ENCODE data around the gene RASD2.

The RASD2 gene

GRCh38 chr22:35589071-35589755 lies 48.6 kb downstream of the RASD2 start:
- no peaks in the 10 kb centered on the region for H3K9me3 Mint-ChIP-seq
- H3K27me3 Mint-ChIP-seq (ENCODE audit: low read depth, poor library complexity) = peaks cover 4% of the 10 kb centered on the region
- no peak for TF ChIP-seq CTCF (IDR thresholded peaks at IDR 0.05)
- no peaks in the 10 kb centered on the region for H3K36me3 Mint-ChIP-seq (ENCODE audit: low read depth)
- H3K27ac Mint-ChIP-seq = no peak overlapping the region
- no peak for DNase-seq
- peaks cover 50% of the 10 kb centered on the region for H3K4me1 Mint-ChIP-seq
- H3K4me3 Mint-ChIP-seq = no peak overlapping the region

- no peak overlapping the region for H3K27ac Mint-ChIP-seq
- peaks cover 4% of the 10 kb centered on the region for H3K27me3 Mint-ChIP-seq (ENCODE audit: low read depth, poor library complexity)
- H3K4me3 Mint-ChIP-seq = no peak overlapping the region
- no peak for DNase-seq
- peaks cover 51% of the 10 kb centered on the region for H3K4me1 Mint-ChIP-seq
- no peaks in the 10 kb centered on the region for H3K36me3 Mint-ChIP-seq (ENCODE audit: low read depth)
- no peaks in the 10 kb centered on the region for H3K9me3 Mint-ChIP-seq
- no peak for TF ChIP-seq CTCF (IDR thresholded peaks at IDR 0.05)
Measured at GRCh38 chr22:35589756-35590093, 49.1 kb downstream of the RASD2 start.

GRCh38 chr22:35590634-35591295 lies 50.1 kb downstream of the RASD2 start:
- TF ChIP-seq CTCF (IDR thresholded peaks at IDR 0.05) = no peak
- H3K36me3 Mint-ChIP-seq (ENCODE audit: low read depth) = no peaks in the 10 kb centered on the region
- no peak for DNase-seq
- no peaks in the 10 kb centered on the region for H3K9me3 Mint-ChIP-seq
- H3K27me3 Mint-ChIP-seq (ENCODE audit: low read depth, poor library complexity) = peaks cover 4% of the 10 kb centered on the region
- H3K4me3 Mint-ChIP-seq = no peak overlapping the region
- peaks cover 45% of the 10 kb centered on the region for H3K4me1 Mint-ChIP-seq
- H3K27ac Mint-ChIP-seq = no peak overlapping the region

- Mint-ChIP-seq H3K27ac (no peak overlapping the region), H3K27me3 (ENCODE audit: low read depth, poor library complexity) (peaks cover 9% of the 10 kb centered on the region), H3K4me3 (no peak overlapping the region), H3K36me3 (ENCODE audit: low read depth) (no peaks in the 10 kb centered on the region), H3K4me1 (peaks cover 48% of the 10 kb centered on the region), H3K9me3 (no peaks in the 10 kb centered on the region)
- no peak for TF ChIP-seq CTCF (IDR thresholded peaks at IDR 0.05)
- DNase-seq = no peak
Measured at GRCh38 chr22:35591714-35592417, 51.2 kb downstream of the RASD2 start.

GRCh38 chr22:35592418-35592967 lies 51.9 kb downstream of the RASD2 start:
- Mint-ChIP-seq H3K4me1 (peaks cover 51% of the 10 kb centered on the region), H3K9me3 (no peaks in the 10 kb centered on the region), H3K27me3 (ENCODE audit: low read depth, poor library complexity) (peaks cover 11% of the 10 kb centered on the region), H3K4me3 (no peak overlapping the region), H3K27ac (peak overlapping the region; percentile 96), H3K36me3 (ENCODE audit: low read depth) (no peaks in the 10 kb centered on the region)
- DNase-seq = no peak
- TF ChIP-seq CTCF (IDR thresholded peaks at IDR 0.05) = no peak

Measured in nephron progenitor cell (in vitro differentiated cells).